ENCODE data around the gene PTH2R.

DNA sequence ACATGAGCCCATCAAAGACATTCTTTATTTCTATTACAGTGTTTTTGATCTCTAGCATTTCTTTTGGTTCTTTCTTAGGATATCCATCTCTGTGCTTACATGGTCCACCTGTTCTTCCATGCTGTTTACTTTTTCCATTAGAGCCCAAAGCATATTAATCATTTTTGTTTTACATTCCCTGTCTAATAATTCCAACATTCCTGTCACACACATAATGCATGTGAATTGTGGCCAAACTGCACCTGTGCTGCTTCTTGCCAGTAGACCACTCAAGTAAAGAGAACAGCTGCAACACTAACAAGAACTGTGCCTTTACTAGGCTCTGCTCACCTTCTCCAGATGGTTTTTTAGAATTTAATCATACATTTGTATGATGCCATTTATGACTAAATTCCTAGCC, 103.0 kb downstream of the PTH2R start:
- no peak for TF ChIP-seq FOXK2 (IDR thresholded peaks at IDR 0.05)
- TF ChIP-seq ELF4 (IDR thresholded peaks at IDR 0.05), result no peak
- TF ChIP-seq SP1 (IDR thresholded peaks at IDR 0.05), result no peak
- TF ChIP-seq, protein P1, sequence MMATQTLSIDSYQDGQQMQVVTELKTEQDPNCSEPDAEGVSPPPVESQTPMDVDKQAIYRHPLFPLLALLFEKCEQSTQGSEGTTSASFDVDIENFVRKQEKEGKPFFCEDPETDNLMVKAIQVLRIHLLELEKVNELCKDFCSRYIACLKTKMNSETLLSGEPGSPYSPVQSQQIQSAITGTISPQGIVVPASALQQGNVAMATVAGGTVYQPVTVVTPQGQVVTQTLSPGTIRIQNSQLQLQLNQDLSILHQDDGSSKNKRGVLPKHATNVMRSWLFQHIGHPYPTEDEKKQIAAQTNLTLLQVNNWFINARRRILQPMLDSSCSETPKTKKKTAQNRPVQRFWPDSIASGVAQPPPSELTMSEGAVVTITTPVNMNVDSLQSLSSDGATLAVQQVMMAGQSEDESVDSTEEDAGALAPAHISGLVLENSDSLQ (IDR thresholded peaks at IDR 0.05), result no peak
- no peak for TF ChIP-seq HDGF (IDR thresholded peaks at IDR 0.05; ENCODE audit: borderline replicate concordance)
- TF ChIP-seq TARDBP (IDR thresholded peaks at IDR 0.05), result no peak
- no peak for TF ChIP-seq BHLHE40 (IDR thresholded peaks at IDR 0.05; ENCODE audit: borderline replicate concordance)
- TF ChIP-seq ZNF384 (IDR thresholded peaks at IDR 0.05), result no peak

Measured in HEK293T (cell line).